ENCODE data around the gene CCDC187.

Gene CCDC187

DNA sequence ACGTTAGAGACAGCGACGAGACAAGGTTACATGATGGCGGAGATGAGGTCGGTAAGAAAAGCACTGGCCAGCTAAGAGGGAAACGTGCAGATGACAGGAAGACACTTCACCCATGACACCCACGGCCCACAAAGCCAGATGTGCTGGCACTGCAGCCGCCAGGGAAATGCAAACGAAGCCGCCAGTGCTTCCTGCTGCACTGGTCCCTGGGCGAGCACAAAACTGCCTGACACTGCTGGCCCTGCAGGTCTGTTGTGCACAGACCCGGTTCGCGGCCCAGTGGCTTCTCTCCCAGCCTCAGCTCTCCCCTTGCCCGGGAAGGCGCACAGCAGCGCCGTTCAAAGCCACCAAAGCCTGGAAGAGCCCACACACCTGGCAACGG lies 78.5 kb downstream of the CCDC187 start:
- DNase-seq (ENCODE audit: low read depth, low spot score): no peak
- H3K4me3 ChIP-seq (ENCODE audit: low read length): peak overlapping the region; percentile 24

DNA sequence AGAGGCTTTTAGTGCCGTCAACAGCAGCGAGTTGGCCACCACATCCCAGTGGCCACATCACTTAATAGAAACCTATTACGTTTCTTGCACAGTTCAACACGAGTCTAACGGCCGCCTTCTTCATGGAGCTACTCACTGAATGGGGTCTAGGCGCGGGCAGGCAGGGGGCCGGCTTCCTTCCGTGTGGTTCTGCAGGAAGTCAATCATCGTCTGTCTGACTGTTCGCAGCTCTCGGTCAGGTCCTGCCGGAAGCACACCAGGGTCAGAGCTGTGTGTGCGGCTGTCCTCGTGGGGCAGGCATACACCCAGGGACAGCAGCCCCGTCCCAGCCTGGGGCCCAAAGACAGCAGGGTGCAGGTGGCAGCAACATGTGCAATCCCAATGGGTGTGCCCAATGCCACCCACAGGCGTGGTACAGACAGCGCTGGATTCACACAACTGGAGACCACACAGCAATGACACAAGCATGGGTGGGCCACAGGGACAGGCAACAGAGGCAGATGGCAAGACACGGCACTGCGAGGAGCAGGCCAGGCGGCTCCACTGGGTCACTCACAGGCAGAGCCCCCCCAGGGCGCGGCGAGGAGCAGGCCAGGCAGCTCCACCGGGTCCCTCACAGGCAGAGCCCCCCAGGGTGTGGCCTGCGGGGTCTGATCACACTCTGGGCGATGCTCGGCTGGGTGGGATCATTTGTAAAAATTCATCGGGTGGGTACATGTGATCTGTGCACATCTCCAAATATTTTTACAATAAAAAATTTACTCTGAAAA lies 79.8 kb downstream of the CCDC187 start:
- no peak overlapping the region for H3K4me3 ChIP-seq (ENCODE audit: low read length)
- no peak for DNase-seq (ENCODE audit: low read depth, low spot score)

DNA sequence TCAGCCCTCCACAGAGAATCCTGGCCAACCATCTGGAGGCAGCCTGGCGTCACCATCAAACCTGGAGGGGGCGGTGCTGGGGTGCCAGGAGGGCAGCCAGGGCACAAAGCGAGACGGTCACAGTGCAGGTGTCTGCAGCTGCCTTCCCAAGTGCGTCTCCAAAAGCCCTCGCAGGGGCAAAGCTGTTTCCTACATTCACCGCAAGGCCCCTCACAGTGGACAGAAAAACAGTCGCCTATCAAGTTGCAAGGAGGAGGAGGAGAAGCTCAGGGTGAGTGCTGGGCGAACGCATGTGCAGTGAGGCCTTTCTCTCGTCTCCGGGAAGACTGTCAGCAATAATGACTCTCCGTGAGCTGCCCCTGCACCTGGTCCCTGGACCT lies 81.0 kb downstream of the CCDC187 start:
- DNase-seq (ENCODE audit: low read depth, low spot score): no peak
- no peak overlapping the region for H3K4me3 ChIP-seq (ENCODE audit: low read length)

DNA sequence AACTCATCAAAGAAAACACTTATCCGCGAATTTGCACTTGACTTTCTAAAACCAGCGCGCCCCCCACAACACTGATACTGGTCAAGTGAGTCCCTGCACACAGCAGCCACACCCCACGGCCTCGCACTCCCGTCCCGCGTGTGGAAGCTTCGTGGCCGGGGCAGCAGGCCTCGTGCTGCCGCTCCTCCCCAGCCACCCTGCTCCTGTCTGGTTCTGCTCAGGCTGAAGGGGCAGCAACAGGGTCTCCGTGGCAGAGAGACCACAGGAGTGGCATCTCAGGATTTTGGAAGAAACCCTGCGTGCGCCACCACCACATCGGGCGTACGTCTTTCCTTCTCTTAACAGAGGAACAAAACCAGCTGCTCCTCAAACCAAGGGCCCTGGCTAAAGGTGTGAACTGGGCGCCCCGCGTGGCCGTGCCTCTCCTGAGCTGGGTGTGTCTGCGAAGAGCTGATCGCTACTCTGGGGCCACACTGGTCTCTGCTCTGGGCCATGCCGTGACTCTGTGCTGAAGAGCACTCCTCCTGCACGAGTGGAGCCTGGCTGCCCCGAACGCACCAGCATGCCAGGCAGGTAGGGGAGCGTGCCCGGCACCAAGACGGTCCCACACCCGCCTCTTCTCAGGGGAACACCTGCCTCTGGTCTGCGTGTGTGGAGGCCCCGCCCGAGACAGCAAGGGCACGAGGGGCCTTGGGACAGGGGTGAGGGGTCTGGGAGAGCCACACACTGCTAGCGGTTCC lies 81.6 kb downstream of the CCDC187 start:
- no peak overlapping the region for H3K4me3 ChIP-seq (ENCODE audit: low read length)
- no peak for DNase-seq (ENCODE audit: low read depth, low spot score)

DNA sequence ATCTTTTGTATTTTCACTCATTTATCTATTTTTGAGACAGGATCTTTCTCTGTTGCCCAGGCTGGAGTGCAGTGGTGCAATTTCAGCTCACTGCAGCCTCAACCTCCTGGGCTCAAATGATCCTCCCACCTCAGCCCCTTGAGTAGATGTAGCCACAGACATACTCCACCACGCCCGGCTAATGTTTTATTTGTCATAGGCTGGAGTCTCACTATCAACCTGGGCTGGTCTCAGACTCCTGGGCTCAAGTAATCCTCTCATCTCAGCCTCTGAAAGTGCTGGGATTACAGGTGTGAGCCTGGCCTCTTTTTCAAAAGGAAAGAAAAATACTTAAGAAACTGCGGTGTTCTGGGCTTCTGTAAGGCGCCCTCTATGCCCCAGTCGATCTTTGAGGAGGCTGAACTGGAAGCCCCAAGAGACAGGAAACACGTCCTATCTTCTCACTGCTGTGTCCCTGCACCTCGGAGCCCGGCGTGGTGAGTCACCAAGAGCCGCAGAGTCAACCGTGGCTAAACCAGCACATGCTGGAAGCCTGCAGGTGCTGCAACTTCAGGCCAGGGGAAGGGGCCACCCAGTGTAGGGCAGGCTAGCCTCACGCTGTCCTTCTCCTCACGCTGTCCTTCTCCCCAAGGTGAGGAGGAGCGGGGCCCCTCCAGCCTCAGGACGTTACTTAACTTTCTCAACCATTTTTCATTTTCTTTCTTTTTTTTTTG lies 83.7 kb downstream of the CCDC187 start:
- H3K4me3 ChIP-seq (ENCODE audit: low read length): no peak overlapping the region
- peak; percentile 80 for DNase-seq (ENCODE audit: low read depth, low spot score)

DNA sequence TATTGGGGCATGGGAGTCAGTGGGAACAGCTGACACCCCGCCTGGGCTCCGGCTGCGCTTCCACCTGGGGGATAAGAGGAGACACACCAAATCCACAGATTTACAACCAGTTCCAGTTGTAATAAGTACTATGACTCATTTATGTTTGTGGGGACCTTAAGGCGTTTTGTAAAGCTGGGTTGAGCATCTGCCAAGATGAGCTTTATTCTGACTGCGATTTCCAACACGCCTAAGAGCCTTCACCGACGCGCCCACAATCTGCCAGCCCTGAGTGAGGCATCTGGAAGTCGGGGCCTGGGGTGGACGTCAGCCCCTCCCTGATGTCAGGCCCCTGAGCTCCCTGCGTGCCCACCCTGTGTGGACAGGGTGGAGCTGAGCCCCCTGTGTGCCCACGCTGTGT lies 84.6 kb downstream of the CCDC187 start:
- no peak overlapping the region for H3K4me3 ChIP-seq (ENCODE audit: low read length)
- no peak for DNase-seq (ENCODE audit: low read depth, low spot score)

DNA sequence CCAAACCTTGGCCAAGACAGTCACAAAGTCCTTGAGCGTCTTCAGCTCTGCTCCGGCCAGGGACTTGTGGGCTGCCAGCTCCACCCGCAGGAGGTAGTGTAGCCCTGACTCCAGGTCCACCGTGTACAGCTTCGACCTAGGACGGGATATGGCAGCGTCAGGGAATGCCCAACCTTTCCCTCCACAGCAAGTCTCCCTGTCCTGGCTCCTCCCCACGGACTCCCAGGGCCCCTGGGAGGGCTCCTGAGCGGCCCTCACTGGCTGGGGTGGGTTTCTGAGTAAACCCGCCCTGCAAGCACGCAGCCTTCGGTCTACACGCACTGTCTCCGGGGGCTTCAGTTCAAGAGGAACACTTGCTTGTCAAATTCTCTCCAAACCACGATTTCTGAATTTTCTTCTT lies 85.2 kb downstream of the CCDC187 start:
- H3K4me3 ChIP-seq (ENCODE audit: low read length): no peak overlapping the region
- DNase-seq (ENCODE audit: low read depth, low spot score): no peak

DNA sequence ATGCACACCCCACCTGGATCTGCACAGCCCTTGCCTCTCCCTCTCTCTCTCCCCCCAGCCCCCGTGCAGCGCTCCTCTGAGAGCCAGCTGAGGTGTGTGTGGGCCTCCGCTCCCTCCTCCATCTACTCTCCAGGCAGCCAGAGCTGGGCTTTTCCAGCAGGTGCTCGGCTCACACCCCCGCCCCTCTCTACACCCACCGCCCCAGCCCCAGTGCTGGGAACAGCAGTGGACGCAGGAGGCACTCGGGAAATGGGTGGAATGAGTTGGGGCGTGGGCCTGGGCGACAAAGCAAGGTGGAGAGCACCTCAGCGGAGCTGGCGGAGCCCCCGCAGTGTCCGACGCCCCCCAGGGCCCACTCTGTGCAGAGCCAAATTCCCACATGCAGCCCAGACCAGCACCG lies 85.6 kb downstream of the CCDC187 start:
- H3K4me3 ChIP-seq (ENCODE audit: low read length): no peak overlapping the region
- no peak for DNase-seq (ENCODE audit: low read depth, low spot score)

DNA sequence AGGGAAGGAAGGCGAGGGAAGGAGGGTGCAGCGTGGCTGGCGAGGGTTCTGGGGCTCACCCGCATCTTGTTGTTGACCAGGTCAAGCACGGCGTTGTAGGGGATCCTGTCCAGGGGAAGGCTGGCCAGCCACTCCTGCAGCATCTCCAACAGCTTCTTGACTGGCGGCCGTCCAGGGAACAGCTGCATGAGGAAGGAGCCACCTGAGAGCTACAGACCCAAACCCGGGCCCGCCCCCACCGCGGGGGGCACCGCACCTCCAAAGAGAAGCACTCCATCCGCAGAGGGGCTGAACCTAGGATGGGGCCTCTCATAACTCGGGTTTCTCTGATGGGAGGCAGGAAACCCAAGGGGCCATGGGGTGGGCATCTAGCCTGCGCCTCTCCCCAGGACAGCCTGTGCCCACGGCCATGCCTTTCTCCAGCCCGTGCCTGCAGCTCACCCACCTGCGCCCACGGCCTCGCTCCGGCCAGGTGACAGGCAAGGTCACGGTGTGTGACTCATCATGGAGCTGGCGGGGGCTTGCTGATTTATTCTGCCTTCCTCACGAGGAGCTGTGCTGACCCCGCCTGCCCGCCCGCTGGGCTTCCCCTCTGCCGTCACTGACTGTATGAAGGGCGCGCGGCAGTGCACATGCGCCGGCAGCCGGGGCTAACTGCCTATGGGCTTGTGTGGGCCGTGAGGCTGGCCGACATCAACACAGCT lies 87.2 kb downstream of the CCDC187 start:
- H3K4me3 ChIP-seq (ENCODE audit: low read length): no peak overlapping the region
- no peak for DNase-seq (ENCODE audit: low read depth, low spot score)

DNA sequence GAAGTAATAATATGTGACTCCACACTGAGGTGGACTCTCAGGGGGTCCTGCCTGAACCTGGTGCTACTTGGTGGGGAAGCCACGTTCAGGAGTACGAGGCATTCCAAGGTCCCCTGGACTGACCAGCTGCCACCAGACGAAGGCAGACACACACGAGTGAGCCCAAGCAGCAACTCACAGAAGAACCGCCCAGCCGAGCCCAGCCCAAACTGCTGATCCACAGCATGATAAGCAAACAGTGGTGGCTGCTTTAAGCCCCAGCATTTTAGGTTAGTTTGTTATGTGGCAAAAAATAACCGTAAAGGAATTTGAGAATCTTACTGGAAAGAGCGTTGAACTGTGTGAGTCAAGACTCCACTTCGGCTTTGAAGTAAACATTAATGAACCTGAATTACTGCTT lies 90.2 kb downstream of the CCDC187 start:
- H3K4me3 ChIP-seq (ENCODE audit: low read length): no peak overlapping the region
- DNase-seq (ENCODE audit: low read depth, low spot score): no peak

DNA sequence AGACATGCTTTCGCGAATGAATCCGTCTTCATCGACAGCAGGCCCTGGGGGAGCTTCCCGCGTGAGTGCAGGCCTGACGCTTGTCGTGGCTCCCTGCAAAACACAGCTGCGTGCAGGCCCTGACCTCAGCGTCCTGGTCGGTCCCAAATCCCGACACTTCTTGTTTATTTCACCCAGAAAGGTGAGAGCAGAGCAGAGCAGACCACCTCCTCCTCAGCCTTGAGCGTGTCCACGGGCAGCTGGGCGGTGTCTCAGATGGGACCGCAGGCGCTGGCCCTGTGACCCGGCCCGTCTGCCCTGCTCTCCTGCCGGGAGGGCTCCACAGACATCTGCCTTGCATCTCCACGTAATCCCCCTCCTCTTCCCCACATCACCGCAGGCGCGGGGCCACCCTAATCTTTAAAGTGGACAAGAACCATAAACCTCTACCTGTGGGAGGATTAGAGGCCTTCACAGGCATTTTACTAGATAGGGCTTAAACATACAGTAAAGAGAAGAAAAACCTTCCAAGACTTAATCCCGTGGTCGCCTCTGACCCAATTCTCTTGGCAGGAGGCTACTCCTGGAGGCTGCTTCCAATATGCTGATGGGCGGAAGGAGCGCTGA lies 91.4 kb downstream of the CCDC187 start:
- DNase-seq (ENCODE audit: low read depth, low spot score): no peak
- H3K4me3 ChIP-seq (ENCODE audit: low read length): no peak overlapping the region

DNA sequence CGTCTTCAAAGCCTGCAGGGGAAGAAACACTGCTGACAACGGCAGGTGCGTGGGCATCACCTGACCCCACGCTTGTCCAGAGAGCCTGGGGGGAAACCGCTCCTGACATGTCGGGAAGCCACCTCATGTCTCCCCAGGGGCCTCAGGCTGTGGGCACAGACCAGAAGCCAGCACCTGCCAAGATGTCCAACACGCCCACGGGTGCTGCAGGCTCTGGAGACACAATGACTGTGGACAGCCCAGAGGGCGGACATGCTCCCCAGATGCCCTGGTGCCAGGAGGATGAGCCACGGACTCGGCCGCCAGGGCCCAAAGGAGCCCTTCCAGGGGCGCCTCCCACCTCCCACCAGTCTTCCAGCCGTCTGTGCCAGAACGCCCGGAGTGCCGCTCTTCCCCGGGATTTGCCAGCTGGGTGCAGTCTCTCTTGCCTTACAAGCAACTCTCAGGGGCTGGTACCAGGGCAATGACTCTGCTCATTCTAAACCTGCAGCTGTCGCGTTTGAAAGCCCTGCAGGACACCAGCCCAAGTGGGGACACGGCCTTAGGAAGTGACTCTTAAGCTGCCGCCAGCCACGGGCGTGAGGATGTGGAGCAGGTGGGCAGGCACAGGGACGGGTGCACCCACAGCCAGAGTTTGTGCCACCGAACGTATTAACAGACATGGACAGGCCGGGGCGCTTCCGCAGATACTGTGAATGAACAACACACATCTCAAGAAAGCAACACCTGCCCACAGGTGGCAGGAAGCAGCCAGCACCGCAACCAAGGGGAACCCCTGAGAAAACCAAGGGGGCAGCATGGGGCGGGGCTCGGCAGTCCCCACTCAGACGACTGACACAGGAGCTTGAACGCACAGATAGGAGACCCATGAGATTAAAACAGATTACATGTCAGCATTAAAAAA lies 92.2 kb downstream of the CCDC187 start:
- no peak overlapping the region for H3K4me3 ChIP-seq (ENCODE audit: low read length)
- DNase-seq (ENCODE audit: low read depth, low spot score): no peak

DNA sequence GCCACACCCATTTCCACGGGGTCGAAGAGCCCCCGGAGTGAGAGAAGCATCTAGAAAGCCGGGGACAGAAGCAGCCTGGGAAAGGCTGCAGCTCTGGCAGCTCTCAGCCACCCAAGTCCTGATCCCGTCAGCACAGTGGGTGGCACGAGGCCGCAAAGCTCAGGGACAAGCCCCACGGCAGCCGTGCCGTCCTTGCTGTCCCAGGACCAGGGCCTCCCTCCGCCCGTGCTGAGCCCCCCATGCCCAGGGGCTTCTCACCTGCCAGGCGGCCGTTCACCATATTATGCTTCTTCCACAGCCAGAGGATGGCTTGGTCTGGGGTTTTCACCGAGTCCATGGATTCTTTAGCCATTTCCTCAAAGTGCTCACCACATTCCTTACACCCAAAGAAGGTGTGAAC lies 92.9 kb downstream of the CCDC187 start:
- H3K4me3 ChIP-seq (ENCODE audit: low read length): no peak overlapping the region
- no peak for DNase-seq (ENCODE audit: low read depth, low spot score)

DNA sequence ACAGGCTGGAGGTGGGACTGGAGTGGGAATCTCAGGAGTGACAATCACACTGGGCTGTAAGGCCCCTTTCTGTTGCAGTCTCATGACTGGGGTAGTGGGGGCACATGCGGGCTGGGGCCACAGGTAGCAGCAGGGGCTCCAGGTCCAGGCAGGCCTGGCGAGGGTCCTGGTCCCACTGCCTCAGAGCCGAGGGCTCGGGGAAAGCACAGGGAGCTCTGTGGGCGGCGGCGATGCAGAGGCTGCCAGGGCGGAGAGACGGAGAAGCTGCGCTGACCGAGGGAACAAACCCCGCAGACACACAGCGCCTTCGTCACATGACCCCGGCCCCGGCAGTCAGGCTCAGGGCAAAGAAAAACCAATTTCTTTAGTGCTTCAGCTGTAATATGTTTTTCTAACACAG lies 93.6 kb downstream of the CCDC187 start:
- no peak overlapping the region for H3K4me3 ChIP-seq (ENCODE audit: low read length)
- DNase-seq (ENCODE audit: low read depth, low spot score): no peak

DNA sequence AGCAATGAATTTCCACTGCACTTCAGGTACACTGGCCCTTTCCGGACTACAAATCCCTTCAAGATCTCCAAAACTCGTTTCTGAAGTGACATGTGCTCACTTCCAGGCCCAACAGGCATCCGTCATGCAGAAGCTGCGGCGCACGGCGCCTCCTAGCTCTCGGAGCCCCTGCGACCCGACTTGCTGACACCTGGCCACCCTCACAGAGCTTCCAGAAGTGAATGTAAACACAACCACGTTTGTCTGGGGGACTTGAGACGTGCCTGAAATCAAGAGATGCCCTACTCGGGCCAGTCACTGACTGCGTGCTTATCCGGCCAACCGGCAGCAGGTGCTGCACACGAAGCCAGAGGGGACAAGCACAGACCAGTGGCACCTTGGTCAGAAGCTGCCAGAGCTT lies 94.1 kb downstream of the CCDC187 start:
- H3K4me3 ChIP-seq (ENCODE audit: low read length): no peak overlapping the region
- DNase-seq (ENCODE audit: low read depth, low spot score): no peak

DNA sequence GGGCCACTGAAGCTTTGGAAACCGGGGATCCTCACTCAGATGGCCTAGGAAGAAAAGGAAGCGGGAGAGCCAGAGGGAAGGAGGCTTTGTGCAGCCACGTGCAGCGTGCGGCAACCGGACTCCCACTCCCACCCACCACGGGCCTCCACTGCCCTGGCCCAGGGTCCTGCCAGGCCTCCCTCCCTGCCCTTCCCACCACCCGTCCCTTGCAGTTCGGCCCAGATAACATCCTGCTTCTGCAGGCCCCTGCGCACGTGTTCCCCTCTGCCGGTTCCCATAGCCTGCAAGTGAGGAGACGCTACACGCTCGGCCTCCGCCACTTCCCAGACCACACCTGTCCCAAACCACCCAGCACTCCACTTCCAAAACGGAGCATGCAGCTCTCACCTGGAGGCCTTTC lies 94.7 kb downstream of the CCDC187 start:
- H3K4me3 ChIP-seq (ENCODE audit: low read length): no peak overlapping the region
- DNase-seq (ENCODE audit: low read depth, low spot score): no peak

DNA sequence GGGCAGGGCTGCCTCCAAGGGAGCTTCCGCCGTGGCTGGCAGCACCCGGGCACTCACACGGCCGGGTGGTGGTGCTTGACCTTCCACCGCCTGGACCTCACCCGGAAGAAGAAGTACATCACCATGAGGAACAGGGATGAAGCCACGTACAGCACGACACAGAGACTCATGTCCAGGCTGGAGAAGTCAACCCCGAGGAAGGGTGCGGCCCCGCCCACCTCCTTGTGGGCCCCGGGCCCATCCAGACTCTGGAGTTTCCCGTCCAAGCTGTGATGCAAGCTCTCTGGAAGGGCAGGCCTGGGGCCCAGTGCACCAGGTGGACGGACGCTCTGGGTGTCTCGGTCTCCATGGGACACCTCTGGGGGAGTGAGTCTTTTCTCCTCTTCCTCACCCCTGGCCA lies 95.2 kb downstream of the CCDC187 start:
- no peak overlapping the region for H3K4me3 ChIP-seq (ENCODE audit: low read length)
- DNase-seq (ENCODE audit: low read depth, low spot score): no peak

DNA sequence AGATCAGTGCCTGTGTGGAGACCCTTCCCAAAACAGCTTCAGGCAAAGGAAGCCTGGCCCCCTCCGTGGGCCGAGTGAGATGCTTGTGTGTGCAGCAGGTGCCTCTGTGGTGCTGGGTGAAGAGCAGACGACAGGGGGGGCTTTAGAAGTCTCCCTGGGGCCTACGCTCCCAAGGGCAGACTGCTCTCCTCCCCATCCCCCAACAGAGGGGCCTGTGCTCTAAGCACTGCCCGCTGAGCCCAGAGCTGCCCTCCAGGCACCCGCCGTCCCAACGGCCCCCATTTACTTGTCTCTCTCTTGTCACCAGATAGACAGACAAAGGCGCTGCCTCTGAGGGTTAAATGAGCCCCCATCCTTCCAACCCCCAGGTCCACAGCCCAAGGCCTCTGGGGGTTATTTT lies 96.3 kb downstream of the CCDC187 start:
- no peak overlapping the region for H3K4me3 ChIP-seq (ENCODE audit: low read length)
- DNase-seq (ENCODE audit: low read depth, low spot score): no peak

Measured in Jurkat, Clone E6-1 (cell line).